SK-N-SH treated with all-trans-retinoic acid at 6 μM for 48 hours (cell line): Measurements from ENCODE around the gene OSBP.
A peak's percentile ranks its signal among the peaks of the same experiment; 100 is the strongest.

Experiments
- ATAC-seq: fragments of 200-7000 bp; cut with Tn5 transposase; 3 replicates; pipeline ENCODE4 v1.9.1; 2020; ENCODE audit warnings: mild to moderate bottlenecking, moderate library complexity
- BACH2 ChIP-seq: fragments of 250-450 bp; sonication (Bioruptor Pico); IDR thresholded peaks from 2 replicates; pipeline ENCODE4 v1.9.0; 2021; ENCODE audit warnings: mild to moderate bottlenecking, borderline replicate concordance
- CREB5 ChIP-seq: fragments of 250-450 bp; sonication (Bioruptor Pico); IDR thresholded peaks from 2 replicates; pipeline ENCODE4 v1.5.1; 2020; ENCODE audit warnings: low read depth, mild to moderate bottlenecking, moderate library complexity
- CSDC2 ChIP-seq: fragments of 250-450 bp; sonication (Bioruptor Pico); IDR thresholded peaks from 2 replicates; pipeline ENCODE4 v1.5.0; 2020; ENCODE audit warnings: mild to moderate bottlenecking, moderate library complexity
- ESRRG ChIP-seq: fragments of 250-450 bp; sonication (Bioruptor Pico); IDR thresholded peaks from 2 replicates; pipeline ENCODE4 v1.6.1; 2021; ENCODE audit warnings: mild to moderate bottlenecking
- GLIS3 ChIP-seq: fragments of 250-450 bp; sonication (Bioruptor Pico); IDR thresholded peaks from 2 replicates; pipeline ENCODE4 v1.5.0; 2020; ENCODE audit warnings: mild to moderate bottlenecking, moderate library complexity
- ISL1 ChIP-seq: fragments of 250-450 bp; sonication (Bioruptor Pico); IDR thresholded peaks from 2 replicates; pipeline ENCODE4 v2.1.2; 2022; ENCODE audit warnings: mild to moderate bottlenecking, moderate library complexity
- OSR1 ChIP-seq: fragments of 250-450 bp; sonication (Bioruptor Pico); IDR thresholded peaks from 2 replicates; pipeline ENCODE4 v1.8.0; 2022; ENCODE audit warnings: moderate library complexity, mild to moderate bottlenecking, inconsistent platforms
- PATZ1 ChIP-seq: fragments of 250-450 bp; sonication (Bioruptor Pico); IDR thresholded peaks from 2 replicates; pipeline ENCODE4 v1.8.0; 2020; ENCODE audit warnings: mild to moderate bottlenecking, moderate library complexity, borderline replicate concordance
- PPARA ChIP-seq: fragments of 250-450 bp; sonication (Bioruptor Pico); IDR thresholded peaks from 2 replicates; pipeline ENCODE4 v1.5.0; 2020; ENCODE audit warnings: mild to moderate bottlenecking, borderline replicate concordance
- RARB ChIP-seq: fragments of 250-450 bp; sonication (Bioruptor Pico); IDR thresholded peaks from 2 replicates; pipeline ENCODE4 v1.8.0; 2021; ENCODE audit warnings: mild to moderate bottlenecking, moderate library complexity
- SNAI2 ChIP-seq: fragments of 250-450 bp; sonication (Bioruptor Pico); IDR thresholded peaks from 2 replicates; pipeline ENCODE4 v1.5.0; 2020; ENCODE audit warnings: mild to moderate bottlenecking, moderate library complexity
- TCF4 ChIP-seq: fragments of 250-450 bp; sonication (Bioruptor Pico); IDR thresholded peaks from 2 replicates; pipeline ENCODE4 v1.8.0; 2021; ENCODE audit warnings: mild to moderate bottlenecking, moderate library complexity, borderline replicate concordance
- TSHZ2 ChIP-seq: fragments of 250-450 bp; sonication (Bioruptor Pico); IDR thresholded peaks from 2 replicates; pipeline ENCODE4 v1.5.0; 2020; ENCODE audit warnings: mild to moderate bottlenecking, moderate library complexity
- ZC3H10 ChIP-seq: fragments of 250-450 bp; sonication (Bioruptor Pico); IDR thresholded peaks from 2 replicates; pipeline ENCODE4 v1.5.1; 2021; ENCODE audit warnings: mild to moderate bottlenecking, moderate library complexity
- ZFP3 ChIP-seq: fragments of 250-450 bp; sonication (Bioruptor Pico); IDR thresholded peaks from 2 replicates; pipeline ENCODE4 v1.5.0; 2020; ENCODE audit warnings: mild to moderate bottlenecking, moderate library complexity
- ZNF565 ChIP-seq: fragments of 450-650 bp; formaldehyde crosslinking; conservative IDR thresholded peaks from 2 replicates; pipeline ENCODE4 v1.5.0; 2020; ENCODE audit warnings: low read depth, mild to moderate bottlenecking, moderate library complexity
- ZNF70 ChIP-seq: fragments of 450-650 bp; formaldehyde crosslinking; IDR thresholded peaks from 2 replicates; pipeline ENCODE4 v1.5.0; 2020; ENCODE audit warnings: mild to moderate bottlenecking, moderate library complexity
- ZNF8 ChIP-seq: fragments of 450-650 bp; formaldehyde crosslinking; IDR thresholded peaks from 2 replicates; pipeline ENCODE4 v1.5.0; 2020; ENCODE audit warnings: mild to moderate bottlenecking, moderate library complexity
- TF ChIP-seq, protein P1 (sequence below): fragments of 250-450 bp; sonication (Bioruptor Pico); IDR thresholded peaks from 2 replicates; pipeline ENCODE4 v1.5.1; 2021; ENCODE audit warnings: mild to moderate bottlenecking, moderate library complexity
- TF ChIP-seq, protein P2 (sequence below): fragments of 250-450 bp; sonication (Bioruptor Pico); IDR thresholded peaks from 2 replicates; pipeline ENCODE4 v1.8.0; 2021; ENCODE audit warnings: low read depth, mild to moderate bottlenecking, moderate library complexity, borderline replicate concordance

OSBP gene

DNA sequence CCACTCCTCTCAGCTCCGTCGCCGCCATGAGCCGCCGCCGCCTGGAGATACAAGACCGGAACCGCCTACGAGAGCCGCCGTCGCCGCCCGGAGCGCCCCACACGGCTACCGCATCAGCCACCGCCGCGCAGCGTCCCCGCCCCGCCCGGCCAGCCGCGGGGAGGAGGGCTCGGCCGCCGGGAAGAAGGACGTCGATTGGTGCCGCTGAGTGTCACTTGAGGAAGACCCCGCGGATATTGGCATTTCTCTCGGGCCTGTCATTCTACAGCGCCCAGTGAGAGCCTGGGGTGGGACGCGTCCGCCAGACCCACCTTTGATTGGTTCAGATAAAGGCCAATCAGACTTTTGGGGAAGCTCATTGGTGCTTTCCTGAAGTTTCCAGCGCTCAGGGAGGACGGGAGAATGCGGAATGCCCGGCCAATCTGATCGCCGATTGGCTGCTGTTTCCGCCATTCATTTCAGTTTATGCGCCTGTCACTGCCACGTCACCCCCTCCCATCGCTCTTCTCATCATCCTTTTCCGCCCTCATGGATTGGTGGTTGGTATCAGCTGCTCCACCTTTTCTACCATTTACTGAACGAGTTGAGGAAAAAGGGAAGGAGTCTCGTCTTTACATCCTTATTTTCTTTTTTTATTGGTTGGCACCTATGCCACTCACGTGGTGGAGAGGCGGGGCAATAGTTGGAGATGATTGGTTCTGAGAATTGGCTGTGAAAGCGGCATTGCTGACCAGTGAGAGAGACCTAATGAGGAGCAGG is at the start of gene OSBP:
OSBP (minus strand) TSS at position 138 of the 759 bp plus-strand sequence; CDS start at position 28, 110 bp downstream.
- peak; percentile 93 for ATAC-seq
- TF ChIP-seq TSHZ2 (CRISPR knock-in tag) (no peak), CREB5 (CRISPR knock-in tag) (no peak), BACH2 (no peak), ZNF70 (CRISPR knock-in tag) (no peak), SNAI2 (CRISPR knock-in tag) (no peak), ISL1 (CRISPR knock-in tag) (no peak), PPARA (CRISPR knock-in tag) (no peak), ZC3H10 (CRISPR knock-in tag) (no peak), OSR1 (CRISPR knock-in tag) (no peak), CSDC2 (CRISPR knock-in tag) (no peak), ZFP3 (CRISPR knock-in tag) (no peak), TCF4 (CRISPR knock-in tag) (no peak)
- TF ChIP-seq, protein P1, sequence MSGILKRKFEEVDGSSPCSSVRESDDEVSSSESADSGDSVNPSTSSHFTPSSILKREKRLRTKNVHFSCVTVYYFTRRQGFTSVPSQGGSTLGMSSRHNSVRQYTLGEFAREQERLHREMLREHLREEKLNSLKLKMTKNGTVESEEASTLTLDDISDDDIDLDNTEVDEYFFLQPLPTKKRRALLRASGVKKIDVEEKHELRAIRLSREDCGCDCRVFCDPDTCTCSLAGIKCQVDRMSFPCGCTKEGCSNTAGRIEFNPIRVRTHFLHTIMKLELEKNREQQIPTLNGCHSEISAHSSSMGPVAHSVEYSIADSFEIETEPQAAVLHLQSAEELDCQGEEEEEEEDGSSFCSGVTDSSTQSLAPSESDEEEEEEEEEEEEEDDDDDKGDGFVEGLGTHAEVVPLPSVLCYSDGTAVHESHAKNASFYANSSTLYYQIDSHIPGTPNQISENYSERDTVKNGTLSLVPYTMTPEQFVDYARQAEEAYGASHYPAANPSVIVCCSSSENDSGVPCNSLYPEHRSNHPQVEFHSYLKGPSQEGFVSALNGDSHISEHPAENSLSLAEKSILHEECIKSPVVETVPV (CRISPR knock-in tag) = no peak
- TF ChIP-seq, all 23 proteins: peak for 0

DNA sequence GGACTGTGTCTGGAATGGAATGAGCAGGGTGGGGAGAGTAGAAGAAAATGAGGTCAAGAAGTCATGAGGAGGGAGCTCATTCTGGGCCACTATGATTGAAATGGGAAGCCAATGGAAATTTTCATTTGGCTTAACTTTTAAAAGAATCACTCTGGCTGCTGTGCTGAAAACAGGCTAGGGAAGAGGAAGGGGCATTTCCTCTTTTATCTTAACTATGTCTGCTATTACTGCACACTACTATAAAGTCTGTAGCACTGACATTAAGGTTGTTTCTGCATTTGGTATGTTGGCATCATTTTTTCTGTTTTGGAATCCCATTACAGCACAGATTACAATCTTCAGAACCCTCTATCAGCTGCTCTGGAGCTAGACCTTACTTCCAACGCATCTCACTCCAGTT is 45.0 kb upstream of the OSBP start:
- TF ChIP-seq ZNF565 (CRISPR knock-in tag) (no peak), ESRRG (no peak), ZNF8 (CRISPR knock-in tag) (no peak), BACH2 (no peak), TCF4 (CRISPR knock-in tag) (no peak), PATZ1 (CRISPR knock-in tag) (no peak), RARB (CRISPR knock-in tag) (no peak), TSHZ2 (CRISPR knock-in tag) (no peak), GLIS3 (CRISPR knock-in tag) (no peak), OSR1 (CRISPR knock-in tag) (no peak), SNAI2 (CRISPR knock-in tag) (no peak)
- TF ChIP-seq, protein P2, sequence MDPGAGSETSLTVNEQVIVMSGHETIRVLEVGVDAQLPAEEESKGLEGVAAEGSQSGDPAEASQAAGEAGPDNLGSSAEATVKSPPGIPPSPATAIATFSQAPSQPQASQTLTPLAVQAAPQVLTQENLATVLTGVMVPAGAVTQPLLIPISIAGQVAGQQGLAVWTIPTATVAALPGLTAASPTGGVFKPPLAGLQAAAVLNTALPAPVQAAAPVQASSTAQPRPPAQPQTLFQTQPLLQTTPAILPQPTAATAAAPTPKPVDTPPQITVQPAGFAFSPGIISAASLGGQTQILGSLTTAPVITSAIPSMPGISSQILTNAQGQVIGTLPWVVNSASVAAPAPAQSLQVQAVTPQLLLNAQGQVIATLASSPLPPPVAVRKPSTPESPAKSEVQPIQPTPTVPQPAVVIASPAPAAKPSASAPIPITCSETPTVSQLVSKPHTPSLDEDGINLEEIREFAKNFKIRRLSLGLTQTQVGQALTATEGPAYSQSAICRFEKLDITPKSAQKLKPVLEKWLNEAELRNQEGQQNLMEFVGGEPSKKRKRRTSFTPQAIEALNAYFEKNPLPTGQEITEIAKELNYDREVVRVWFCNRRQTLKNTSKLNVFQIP = no peak
- ATAC-seq = no peak
